PFSK-1 (cell line): ENCODE measurements around the gene TMEM45A.

ENCODE experiments used
- FOXP2 ChIP-seq: optimal IDR thresholded peaks from 2 replicates; pipeline ENCODE3; 2011; ENCODE audit warnings: borderline replicate concordance, control low read depth, inconsistent platforms; ENCODE audit not compliant: insufficient read depth; ENCODE audit errors: extremely low read length, extremely low read depth
- POLR2AphosphoS5 ChIP-seq: IDR thresholded peaks from 2 replicates; pipeline ENCODE4 v1.6.1; 2012; ENCODE audit warnings: low read depth, mild to moderate bottlenecking, control low read depth, low read length, moderate library complexity
- REST ChIP-seq, 2 experiments: IDR thresholded peaks; 2 replicates each; pipeline versions ENCODE4 v1.6.1 to v1.8.0; 2011 to 2012; ENCODE audit warnings: low read depth in 2 of 2, low read length in 2 of 2, control low read depth in 1 of 2, inconsistent platforms in 1 of 2, mild to moderate bottlenecking in 1 of 2, moderate library complexity in 1 of 2; ENCODE audit not compliant: insufficient read depth in 1 of 2
- SIN3A ChIP-seq: IDR thresholded peaks from 2 replicates; pipeline ENCODE4 v1.6.1; 2012; ENCODE audit warnings: mild to moderate bottlenecking, low read length, moderate library complexity, borderline replicate concordance; ENCODE audit not compliant: insufficient read depth
- TAF1 ChIP-seq: IDR thresholded peaks from 2 replicates; pipeline ENCODE4 v1.6.1; 2012; ENCODE audit warnings: low read length, control low read depth, borderline replicate concordance; ENCODE audit not compliant: insufficient read depth

GRCh38 chr3:100563228-100563627 is 70.8 kb downstream of the TMEM45A start:
- TF ChIP-seq SIN3A: no peak
- no peak for TF ChIP-seq TAF1
- TF ChIP-seq POLR2AphosphoS5: no peak
- no peak for TF ChIP-seq REST (IDR thresholded peaks at IDR 0.05; ENCODE audit: insufficient read depth in 1 of 2, low read depth in 2 of 2, low read length in 2 of 2)
- no peak for TF ChIP-seq FOXP2
